Smooth muscle cell (in vitro differentiated cells): ENCODE results near the gene NUMBL. TPM values are rescaled to one million over a fixed set of nuclear protein-coding genes. Genes with fewer than 3 reads are reported as not detected.

Source experiments
- DNase-seq: peaks from one replicate; lab custom pipeline; 2025; ENCODE audit not compliant: unreplicated experiment; lab: John Stamatoyannopoulos, UW
- H2AFZ ChIP-seq: fragments of 200-600 bp; sonication (generic); 2 replicates; pipeline ENCODE4 v1.6.0; 2016; ENCODE audit warnings: antibody characterized with exemption, low read depth, mild to moderate bottlenecking
- H3F3A ChIP-seq: fragments of 200-600 bp; sonication (generic); 2 replicates; pipeline ENCODE4 v1.6.0; 2017; ENCODE audit warnings: antibody characterized with exemption, low read depth
- H3K27ac ChIP-seq: fragments of 200-600 bp; sonication (generic); 2 replicates; pipeline ENCODE4 v1.5.1; 2016; ENCODE audit warnings: low read depth, mild to moderate bottlenecking
- H3K27me3 ChIP-seq: fragments of 200-600 bp; sonication (generic); 2 replicates; pipeline ENCODE4 v1.6.1; 2016; ENCODE audit warnings: low read depth, mild to moderate bottlenecking
- H3K36me3 ChIP-seq: fragments of 200-600 bp; sonication (generic); 2 replicates; pipeline ENCODE4 v1.5.1; 2016; ENCODE audit warnings: low read depth
- H3K4me1 ChIP-seq: fragments of 200-600 bp; sonication (generic); 2 replicates; pipeline ENCODE4 v1.5.1; 2016; ENCODE audit warnings: low read depth
- H3K4me2 ChIP-seq: fragments of 200-600 bp; sonication (generic); 2 replicates; pipeline ENCODE4 v1.6.0; 2016; ENCODE audit warnings: mild to moderate bottlenecking
- H3K4me3 ChIP-seq: fragments of 200-600 bp; sonication (generic); 2 replicates; pipeline ENCODE4 v1.5.1; 2016; ENCODE audit warnings: mild to moderate bottlenecking
- H3K79me2 ChIP-seq: fragments of 200-600 bp; sonication (generic); 2 replicates; pipeline ENCODE4 v1.6.0; 2016; ENCODE audit warnings: low read depth, mild to moderate bottlenecking
- H3K9ac ChIP-seq: fragments of 200-600 bp; sonication (generic); 2 replicates; pipeline ENCODE4 v1.6.0; 2016; ENCODE audit warnings: low read depth
- H3K9me3 ChIP-seq: fragments of 200-600 bp; sonication (generic); replicated peaks from 2 replicates; pipeline ENCODE4 v1.5.1; 2016; ENCODE audit warnings: low read depth
- H4K20me1 ChIP-seq: fragments of 200-600 bp; sonication (generic); 2 replicates; pipeline ENCODE4 v1.6.0; 2016; ENCODE audit warnings: low read depth
- CTCF ChIP-seq: fragments of 200-600 bp; sonication (generic); IDR thresholded peaks from 2 replicates; pipeline ENCODE4 v1.5.1; 2017; ENCODE audit warnings: borderline replicate concordance, mild to moderate bottlenecking, antibody characterized with exemption; ENCODE audit not compliant: insufficient read depth, poor library complexity, severe bottlenecking
- WGBS: methylation state at CpG from one replicate; pipeline ENCODE4 v1.1.7; 2016; ENCODE audit warnings: low lambda C conversion rate; 5-methylcytosine and 5-hydroxymethylcytosine counted together
- polyA plus RNA-seq: library from polyadenylated mRNA; unstranded; fragments of >200 nt; fragmentation: Nextera tagmentation; extraction: Ambion mirVana; gene quantifications from 2 replicates; pipeline ENCODE4 v1.2.1, GENCODE V29; 2016
- total RNA-seq: library from RNA; depleted of rRNA; stranded (reverse); fragments of >200 nt; gene quantifications from 2 replicates; pipeline ENCODE4 v1.2.3, GENCODE V29; 2014

Gene NUMBL
- total and polyA plus RNA-seq, 2 experiments from 2014 or later: 30.5 to 73.0 TPM

DNA sequence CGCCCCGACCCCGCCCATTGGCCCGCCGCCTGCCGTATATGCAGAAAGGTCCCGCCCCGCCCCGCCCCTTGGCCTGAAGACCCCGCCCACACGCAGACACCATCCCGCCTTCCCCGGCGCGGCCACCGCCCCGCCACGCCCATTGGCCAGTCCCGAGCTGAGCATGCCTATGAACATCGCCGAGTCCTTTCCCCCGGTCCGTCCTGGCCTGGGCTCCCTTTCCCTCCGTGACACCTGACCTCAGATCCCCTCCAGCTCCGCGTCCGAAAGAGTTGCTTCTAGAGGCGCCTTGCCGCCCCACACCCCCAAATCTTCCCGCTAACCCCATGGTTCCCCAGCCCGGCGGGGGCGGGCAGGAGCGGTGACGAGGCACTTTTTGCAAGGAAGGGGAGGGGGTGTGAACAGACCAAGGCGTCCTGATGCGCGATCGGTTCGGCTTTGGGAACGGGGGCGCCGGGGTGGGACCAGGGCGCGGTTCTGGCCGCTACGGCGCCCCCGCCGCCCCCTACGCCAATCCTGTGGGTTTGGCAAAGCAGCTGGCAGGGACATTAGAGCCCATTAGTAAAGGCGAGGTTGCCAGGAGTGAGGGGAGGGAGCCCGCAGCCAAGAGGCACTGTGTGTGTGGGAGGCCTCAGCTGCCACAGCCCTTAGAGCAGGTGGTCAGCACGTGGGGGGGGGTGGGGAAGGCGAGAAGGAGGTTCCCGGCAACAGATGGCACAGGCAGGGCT lies 406 bp upstream of the NUMBL start:
- DNase-seq: peak; percentile 89
- Histone ChIP-seq H3K4me1 (peaks cover 17% of the 10 kb centered on the region), H3K4me2 (peak overlapping the region; percentile 98), H3K27ac (peak overlapping the region; percentile 70), H3K36me3 (no peaks in the 10 kb centered on the region), H3K27me3 (no peaks in the 10 kb centered on the region), H3F3A (no peaks in the 10 kb centered on the region), H2AFZ (peak overlapping the region; percentile 45), H3K4me3 (peak overlapping the region; percentile 89), H3K9me3 (no peaks in the 10 kb centered on the region), H3K79me2 (peaks cover 30% of the 10 kb centered on the region), H3K9ac (peak overlapping the region; percentile 63), H4K20me1 (peaks cover 31% of the 10 kb centered on the region)
- TF ChIP-seq CTCF: no peak
- WGBS: 5% methylated on average over 17 of the region's 56 CpGs

GRCh38 chr19:40689339-40690049 lies 957 bp downstream of the NUMBL start:
- Histone ChIP-seq H3K79me2 (peaks cover 30% of the 10 kb centered on the region), H3F3A (no peaks in the 10 kb centered on the region), H3K4me3 (peak overlapping the region; percentile 89), H3K9me3 (no peaks in the 10 kb centered on the region), H2AFZ (no peak overlapping the region), H3K27ac (peak overlapping the region; percentile 13), H4K20me1 (peaks cover 42% of the 10 kb centered on the region), H3K4me2 (peak overlapping the region; percentile 98), H3K9ac (peak overlapping the region; percentile 71), H3K4me1 (peaks cover 17% of the 10 kb centered on the region), H3K27me3 (no peaks in the 10 kb centered on the region), H3K36me3 (no peaks in the 10 kb centered on the region)
- WGBS: 17% methylated on average over 18 of the region's 18 CpGs
- no peak for TF ChIP-seq CTCF
- no peak for DNase-seq

DNA sequence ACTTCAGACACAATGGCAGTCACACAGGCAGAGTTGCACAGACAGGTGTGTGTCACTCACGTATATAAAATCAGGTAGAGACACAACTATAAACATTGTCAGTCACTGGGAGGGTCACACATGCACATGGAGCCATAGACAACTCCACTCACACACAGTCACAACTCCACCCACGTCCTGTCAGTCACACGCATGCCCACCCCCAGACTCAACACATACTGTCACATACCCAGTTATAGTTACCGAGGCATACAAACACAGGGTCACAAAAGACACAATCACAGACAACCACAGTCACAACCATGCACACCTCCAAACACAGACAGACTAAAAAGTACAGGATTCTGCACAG lies 1.5 kb downstream of the NUMBL start:
- peaks cover 17% of the 10 kb centered on the region for H3K4me1 ChIP-seq
- no peaks in the 10 kb centered on the region for H3K27me3 ChIP-seq
- no peaks in the 10 kb centered on the region for H3K36me3 ChIP-seq
- H3F3A ChIP-seq: no peaks in the 10 kb centered on the region
- peak overlapping the region; percentile 98 for H3K4me2 ChIP-seq
- peak overlapping the region; percentile 89 for H3K4me3 ChIP-seq
- peaks cover 42% of the 10 kb centered on the region for H4K20me1 ChIP-seq
- no peak overlapping the region for H3K27ac ChIP-seq
- H3K9ac ChIP-seq: peak overlapping the region; percentile 71
- peaks cover 30% of the 10 kb centered on the region for H3K79me2 ChIP-seq
- no peaks in the 10 kb centered on the region for H3K9me3 ChIP-seq
- DNase-seq: no peak
- 70% methylated on average over 4 of the region's 4 CpGs for WGBS
- no peak overlapping the region for H2AFZ ChIP-seq
- TF ChIP-seq CTCF: no peak

DNA sequence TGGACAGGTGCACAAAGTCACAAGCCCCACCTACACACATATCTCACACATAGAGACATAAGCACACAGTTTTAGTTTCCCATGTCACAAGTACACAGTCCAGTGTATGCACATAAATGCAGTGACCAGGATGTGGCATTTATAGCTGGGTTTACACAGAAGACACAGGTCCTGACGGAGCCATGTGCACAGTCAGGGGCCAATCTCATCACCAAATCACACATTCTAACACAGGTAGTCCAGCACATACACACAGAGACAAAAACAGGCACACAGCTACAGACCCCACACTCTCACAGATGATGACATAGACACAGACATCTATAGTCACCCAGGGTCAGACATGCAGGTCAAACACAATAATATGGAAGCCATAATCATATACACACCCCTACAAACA lies 2.1 kb downstream of the NUMBL start:
- TF ChIP-seq CTCF: no peak
- Histone ChIP-seq H3K4me3 (peak overlapping the region; percentile 89), H3K9me3 (no peaks in the 10 kb centered on the region), H3K4me2 (peak overlapping the region; percentile 98), H3K27ac (no peak overlapping the region), H3K9ac (no peak overlapping the region), H3K27me3 (no peaks in the 10 kb centered on the region), H2AFZ (no peak overlapping the region), H3K36me3 (no peaks in the 10 kb centered on the region), H3F3A (no peaks in the 10 kb centered on the region), H3K79me2 (peaks cover 30% of the 10 kb centered on the region), H4K20me1 (peaks cover 47% of the 10 kb centered on the region), H3K4me1 (peaks cover 17% of the 10 kb centered on the region)
- DNase-seq: no peak
- WGBS: 87% methylated on average over 1 of the region's 1 CpG
